K562 (cell line): ENCODE results near the gene DNAH17.

Experiments used
- CBFB ChIP-seq: sonication (generic); formaldehyde crosslinking; IDR thresholded peaks from 2 replicates; pipeline ENCODE4 v1.4.0; 2020; ENCODE audit warnings: mild to moderate bottlenecking, missing genetic modification reagents
- CEBPB ChIP-seq: fragments of 450-650 bp; IDR thresholded peaks from 2 replicates; pipeline ENCODE4 v1.6.1; 2016; ENCODE audit warnings: missing genetic modification characterization, missing compliant biosample characterization
- FOXP1 ChIP-seq: sonication (generic); formaldehyde crosslinking; IDR thresholded peaks from 2 replicates; pipeline ENCODE4 v1.8.0; 2022; ENCODE audit warnings: mild to moderate bottlenecking, missing genetic modification reagents
- JUN ChIP-seq, 2 experiments: sonication (generic) in 1 of 2; formaldehyde crosslinking in 1 of 2; IDR thresholded peaks; 2 replicates each; pipeline versions ENCODE4 v1.6.1 to v1.8.0; 2012 to 2022; ENCODE audit warnings: borderline replicate concordance in 2 of 2, mild to moderate bottlenecking in 2 of 2, improper control_type of control experiment in 1 of 2, low read depth in 1 of 2, low read length in 1 of 2, missing genetic modification reagents in 1 of 2
- KHSRP ChIP-seq: fragments of 450-650 bp; IDR thresholded peaks from 2 replicates; pipeline ENCODE4 v1.6.1; 2017
- ZNF77 ChIP-seq: fragments of 250-450 bp; sonication (Bioruptor Pico); IDR thresholded peaks from 2 replicates; pipeline ENCODE4 v1.5.0; 2020
- TF ChIP-seq, protein P1 (sequence below), 3 experiments: IDR thresholded peaks in 2 of 3; conservative IDR thresholded peaks in 1 of 3; 2 replicates each; pipeline ENCODE4 v1.5.1; 2011 to 2012; ENCODE audit warnings: low read length in 3 of 3, mild to moderate bottlenecking in 3 of 3, control low read depth in 2 of 3, improper control_type of control experiment in 1 of 3, inconsistent platforms in 1 of 3, low read depth in 1 of 3, mixed read lengths in 1 of 3, moderate library complexity in 1 of 3; ENCODE audit not compliant: insufficient read depth in 2 of 3
- TF ChIP-seq, protein P2 (sequence below): sonication (generic); formaldehyde crosslinking; IDR thresholded peaks from 2 replicates; pipeline ENCODE4 v1.8.0; 2022; ENCODE audit warnings: mild to moderate bottlenecking, missing genetic modification reagents

DNA sequence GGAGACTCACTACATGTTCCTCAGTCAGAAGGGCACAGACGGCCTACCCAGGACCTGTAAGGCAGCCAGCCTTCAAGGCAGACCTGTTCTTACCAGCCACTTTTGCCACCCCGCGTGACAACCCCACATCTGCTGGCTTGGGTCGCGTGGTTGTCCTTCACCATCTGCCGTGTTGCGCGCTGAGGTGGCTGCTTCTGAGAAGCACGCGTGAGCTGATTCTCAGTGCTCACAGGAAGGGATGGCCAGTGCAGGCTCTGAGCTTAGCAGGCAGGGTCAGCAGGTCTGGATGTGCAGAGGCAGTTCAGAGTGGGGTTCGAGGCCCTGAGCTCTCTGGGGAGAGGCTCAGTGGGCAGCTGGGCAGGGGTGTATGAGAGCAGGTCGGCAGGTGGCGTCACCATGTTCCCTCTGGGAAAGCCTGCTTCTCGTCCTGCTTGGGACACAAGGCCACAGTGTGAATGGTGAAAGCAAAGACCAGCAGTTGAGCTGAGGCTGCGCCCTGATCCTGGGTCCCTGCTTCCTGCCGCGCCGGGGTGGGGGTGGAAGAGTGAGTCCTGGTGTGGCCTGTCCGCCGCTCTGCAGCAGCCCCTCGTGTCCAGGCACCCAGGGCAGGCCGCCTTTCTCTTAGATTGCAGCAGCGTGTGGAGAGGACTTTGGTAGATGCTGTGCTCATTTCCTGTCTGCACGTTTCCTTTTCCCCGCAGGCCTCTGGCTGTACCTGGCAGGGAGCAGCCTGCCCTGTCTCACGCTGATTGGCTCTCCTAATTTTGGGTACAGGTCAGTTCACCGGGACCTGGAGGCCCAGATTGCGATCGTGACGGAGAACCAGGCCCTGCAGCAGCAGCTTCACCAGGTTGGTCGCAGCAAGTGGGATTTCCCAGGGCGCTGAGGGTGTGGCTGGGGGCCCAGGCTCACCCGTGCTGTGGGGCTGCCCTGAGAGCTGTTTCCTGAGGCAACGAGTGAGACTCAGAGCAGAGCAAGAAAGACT lies 162.7 kb downstream of the DNAH17 start:
- TF ChIP-seq KHSRP (no peak), ZNF77 (CRISPR knock-in tag) (no peak), FOXP1 (CRISPR knock-in tag) (no peak), CBFB (CRISPR knock-in tag) (no peak), CEBPB (no peak), JUN (IDR thresholded peaks at IDR 0.05; ENCODE audit: borderline replicate concordance, low read depth, low read length) (no peak), JUN (CRISPR knock-in tag; IDR thresholded peaks at IDR 0.05; ENCODE audit: borderline replicate concordance) (no peak)
- TF ChIP-seq, protein P1, sequence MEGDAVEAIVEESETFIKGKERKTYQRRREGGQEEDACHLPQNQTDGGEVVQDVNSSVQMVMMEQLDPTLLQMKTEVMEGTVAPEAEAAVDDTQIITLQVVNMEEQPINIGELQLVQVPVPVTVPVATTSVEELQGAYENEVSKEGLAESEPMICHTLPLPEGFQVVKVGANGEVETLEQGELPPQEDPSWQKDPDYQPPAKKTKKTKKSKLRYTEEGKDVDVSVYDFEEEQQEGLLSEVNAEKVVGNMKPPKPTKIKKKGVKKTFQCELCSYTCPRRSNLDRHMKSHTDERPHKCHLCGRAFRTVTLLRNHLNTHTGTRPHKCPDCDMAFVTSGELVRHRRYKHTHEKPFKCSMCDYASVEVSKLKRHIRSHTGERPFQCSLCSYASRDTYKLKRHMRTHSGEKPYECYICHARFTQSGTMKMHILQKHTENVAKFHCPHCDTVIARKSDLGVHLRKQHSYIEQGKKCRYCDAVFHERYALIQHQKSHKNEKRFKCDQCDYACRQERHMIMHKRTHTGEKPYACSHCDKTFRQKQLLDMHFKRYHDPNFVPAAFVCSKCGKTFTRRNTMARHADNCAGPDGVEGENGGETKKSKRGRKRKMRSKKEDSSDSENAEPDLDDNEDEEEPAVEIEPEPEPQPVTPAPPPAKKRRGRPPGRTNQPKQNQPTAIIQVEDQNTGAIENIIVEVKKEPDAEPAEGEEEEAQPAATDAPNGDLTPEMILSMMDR (IDR thresholded peaks at IDR 0.05 in 2 of 3, conservative IDR thresholded peaks at IDR 0.05 in 1 of 3; ENCODE audit: insufficient read depth in 2 of 3, low read depth in 1 of 3, low read length in 3 of 3): no peak
- TF ChIP-seq, protein P2, sequence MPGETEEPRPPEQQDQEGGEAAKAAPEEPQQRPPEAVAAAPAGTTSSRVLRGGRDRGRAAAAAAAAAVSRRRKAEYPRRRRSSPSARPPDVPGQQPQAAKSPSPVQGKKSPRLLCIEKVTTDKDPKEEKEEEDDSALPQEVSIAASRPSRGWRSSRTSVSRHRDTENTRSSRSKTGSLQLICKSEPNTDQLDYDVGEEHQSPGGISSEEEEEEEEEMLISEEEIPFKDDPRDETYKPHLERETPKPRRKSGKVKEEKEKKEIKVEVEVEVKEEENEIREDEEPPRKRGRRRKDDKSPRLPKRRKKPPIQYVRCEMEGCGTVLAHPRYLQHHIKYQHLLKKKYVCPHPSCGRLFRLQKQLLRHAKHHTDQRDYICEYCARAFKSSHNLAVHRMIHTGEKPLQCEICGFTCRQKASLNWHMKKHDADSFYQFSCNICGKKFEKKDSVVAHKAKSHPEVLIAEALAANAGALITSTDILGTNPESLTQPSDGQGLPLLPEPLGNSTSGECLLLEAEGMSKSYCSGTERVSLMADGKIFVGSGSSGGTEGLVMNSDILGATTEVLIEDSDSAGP: no peak
